Uterus (tissue), 4 donors: ENCODE data around the gene HDLBP. TPM values are rescaled to one million over a fixed set of nuclear protein-coding genes. Genes with fewer than 3 reads are reported as not detected.

Experiments used
- DNase-seq, 2 donors: peaks; one replicate each; pipeline ENCODE4 v3.0.0-alpha.2; 2019 to 2020
- H3K27ac ChIP-seq, 2 donors: fragments of 200-600 bp; sonication (generic); 1 replicate in 1 of 2; 2 replicates in 1 of 2; pipeline ENCODE4 v1.5.1; 2016 to 2018
- H3K27me3 ChIP-seq, 2 donors: fragments of 200-600 bp; sonication (generic); one replicate each; pipeline ENCODE4 v1.5.1; 2018 to 2019; ENCODE audit warnings: control low read depth in 1 of 2
- H3K36me3 ChIP-seq, 2 donors: fragments of 200-600 bp; sonication (generic); one replicate each; pipeline ENCODE4 v1.5.1; 2019; ENCODE audit warnings: control low read depth in 1 of 2
- H3K4me1 ChIP-seq, 2 donors: fragments of 200-600 bp; sonication (generic); one replicate each; pipeline ENCODE4 v1.5.1; 2018 to 2019; ENCODE audit warnings: control low read depth in 1 of 2
- H3K4me3 ChIP-seq, 2 donors: fragments of 200-600 bp; sonication (generic); 1 replicate in 1 of 2; 2 replicates in 1 of 2; pipeline ENCODE4 v1.5.1; 2018 to 2019; ENCODE audit warnings: mild to moderate bottlenecking in 1 of 2
- H3K9me3 ChIP-seq, 2 donors: fragments of 200-600 bp; sonication (generic); one replicate each; pipeline ENCODE4 v1.5.1; 2019; ENCODE audit warnings: control low read depth in 1 of 2
- POLR2A ChIP-seq, 2 donors: fragments of 450-650 bp; IDR thresholded peaks; one replicate each; pipeline ENCODE4 v1.6.1; 2016; ENCODE audit warnings: antibody characterized with exemption in 2 of 2, mild to moderate bottlenecking in 1 of 2, moderate library complexity in 1 of 2
- intact Hi-C: fragments of 100-400 bp; cut with DNase I; formaldehyde crosslinking; loops from one replicate; pipeline ENCODE4 v1.15.1; 2023; ENCODE audit warnings: low total_unique reads
- total RNA-seq, 4 donors: library from RNA; depleted of rRNA in 3 of 4; stranded (reverse); fragments of >200 nt in 3 of 4; gene quantifications; one replicate each; pipeline versions ENCODE4 v1.1.0 to v1.2.4, GENCODE V29; 2014 to 2023
- TF ChIP-seq, protein P1 (sequence below), 4 experiments: fragments of 200-600 bp in 2 of 4; fragments of 450-650 bp in 2 of 4; sonication (generic) in 2 of 4; IDR thresholded peaks; one replicate each; pipeline ENCODE4 v1.5.1; 2016 to 2019; ENCODE audit warnings: antibody characterized with exemption in 4 of 4, mild to moderate bottlenecking in 2 of 4, moderate library complexity in 1 of 4
- donor health status: DM: yes; HTN: yes; CAD: no.

Gene HDLBP
- total RNA-seq, 4 donors from 2014 or later: 226 to 1,465 (median 466) TPM

DNA sequence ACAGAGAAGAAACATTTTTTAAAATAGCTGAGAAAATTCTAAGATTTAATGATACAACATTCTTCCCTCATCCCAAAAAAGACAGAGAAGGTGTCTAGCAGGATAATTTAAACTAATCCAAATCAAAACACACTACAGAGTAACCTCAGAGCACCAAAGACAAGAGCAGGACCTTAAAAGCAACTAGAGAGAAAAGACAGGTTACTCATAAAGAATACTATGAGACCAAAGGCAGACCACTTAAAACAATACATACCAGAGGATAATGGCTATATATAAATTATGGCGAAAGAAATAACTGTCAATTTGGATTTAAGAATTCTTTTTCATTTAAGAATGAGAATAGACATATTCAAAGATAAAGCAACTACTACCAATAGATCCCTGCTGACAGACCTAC lies 40.0 kb downstream of the HDLBP start:
- Histone ChIP-seq H3K36me3 (no peaks in the 10 kb centered on the region), H3K27me3 (no peaks in the 10 kb centered on the region), H3K4me3 (no peak overlapping the region), H3K4me1 (peaks cover 1 to 9% of the 10 kb centered on the region in 2 donors), H3K27ac (no peak overlapping the region), H3K9me3 (no peaks in the 10 kb centered on the region)
- no peak for TF ChIP-seq POLR2A (IDR thresholded peaks at IDR 0.05)
- TF ChIP-seq, protein P1, sequence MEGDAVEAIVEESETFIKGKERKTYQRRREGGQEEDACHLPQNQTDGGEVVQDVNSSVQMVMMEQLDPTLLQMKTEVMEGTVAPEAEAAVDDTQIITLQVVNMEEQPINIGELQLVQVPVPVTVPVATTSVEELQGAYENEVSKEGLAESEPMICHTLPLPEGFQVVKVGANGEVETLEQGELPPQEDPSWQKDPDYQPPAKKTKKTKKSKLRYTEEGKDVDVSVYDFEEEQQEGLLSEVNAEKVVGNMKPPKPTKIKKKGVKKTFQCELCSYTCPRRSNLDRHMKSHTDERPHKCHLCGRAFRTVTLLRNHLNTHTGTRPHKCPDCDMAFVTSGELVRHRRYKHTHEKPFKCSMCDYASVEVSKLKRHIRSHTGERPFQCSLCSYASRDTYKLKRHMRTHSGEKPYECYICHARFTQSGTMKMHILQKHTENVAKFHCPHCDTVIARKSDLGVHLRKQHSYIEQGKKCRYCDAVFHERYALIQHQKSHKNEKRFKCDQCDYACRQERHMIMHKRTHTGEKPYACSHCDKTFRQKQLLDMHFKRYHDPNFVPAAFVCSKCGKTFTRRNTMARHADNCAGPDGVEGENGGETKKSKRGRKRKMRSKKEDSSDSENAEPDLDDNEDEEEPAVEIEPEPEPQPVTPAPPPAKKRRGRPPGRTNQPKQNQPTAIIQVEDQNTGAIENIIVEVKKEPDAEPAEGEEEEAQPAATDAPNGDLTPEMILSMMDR (IDR thresholded peaks at IDR 0.05): no peak
- intact Hi-C loops: no loop called here
- DNase-seq: no peak

DNA sequence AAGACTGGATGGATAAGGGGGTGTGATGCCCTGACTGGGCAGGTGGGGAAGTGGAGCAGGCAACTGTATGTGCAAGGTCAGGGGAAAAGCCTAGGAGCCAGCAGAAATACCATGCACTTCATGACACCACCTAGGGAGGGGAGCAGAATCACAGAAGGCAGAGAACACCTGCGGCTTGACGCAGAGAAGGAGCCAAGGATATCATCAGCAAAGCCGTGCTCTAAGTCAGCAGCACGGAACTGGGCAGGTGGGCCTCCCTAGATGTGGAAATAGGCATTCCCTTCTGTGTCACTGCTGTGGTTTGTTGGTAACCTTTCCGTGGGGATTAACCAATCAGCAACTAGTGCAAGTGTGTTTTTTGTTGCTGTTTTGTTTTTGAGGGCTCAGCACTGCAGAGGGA lies 41.3 kb downstream of the HDLBP start:
- TF ChIP-seq, protein P1 (IDR thresholded peaks at IDR 0.05): no peak
- no peak for TF ChIP-seq POLR2A (IDR thresholded peaks at IDR 0.05)
- DNase-seq: no peak
- intact Hi-C loops: loop anchor here (5.0 kb wide), 1 partner anchor 83 kb away; the partner anchor contains the start of gene FARP2

DNA sequence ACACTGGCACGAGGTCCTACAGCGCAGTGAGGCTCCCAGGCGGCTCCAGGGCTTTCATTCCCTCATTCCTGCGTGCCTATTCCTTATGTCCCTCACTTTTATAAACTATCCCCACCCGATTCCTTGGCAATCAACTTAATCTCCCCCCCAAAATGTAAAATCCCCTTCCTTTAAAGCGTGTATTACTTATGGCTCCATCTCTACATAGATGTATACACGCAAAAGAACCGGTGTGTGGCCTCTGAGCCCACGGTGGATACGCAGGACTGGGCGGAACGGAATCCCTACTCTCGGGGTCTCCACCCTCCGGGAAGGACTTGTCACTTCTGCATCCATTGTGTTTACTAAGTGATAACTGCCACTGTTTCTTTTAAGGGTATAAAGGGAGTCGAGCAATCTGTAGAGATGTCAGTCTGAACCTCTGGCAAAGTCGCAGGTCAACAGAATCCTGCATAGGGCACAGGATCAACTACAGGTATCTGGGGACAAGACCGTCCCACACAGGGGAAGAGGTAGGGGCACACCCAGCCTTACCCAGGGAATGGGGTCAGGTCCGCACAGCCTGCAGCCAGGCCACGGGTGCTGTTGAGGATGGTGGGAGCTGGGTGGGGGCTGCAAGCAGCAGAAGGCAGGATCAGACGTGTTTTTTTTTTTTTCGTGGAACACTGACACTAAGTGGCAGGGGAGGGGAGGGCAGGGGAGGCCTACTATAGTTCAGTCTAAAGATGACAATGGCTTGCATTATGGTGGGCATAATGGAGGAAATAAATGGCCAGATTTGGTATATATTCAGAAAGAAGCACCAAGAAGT lies 42.1 kb downstream of the HDLBP start:
- no peaks in the 10 kb centered on the region for H3K27me3 ChIP-seq
- peak overlapping the region; percentile 58 to 100 for H3K4me3 ChIP-seq
- DNase-seq: no peak
- intact Hi-C loops: loop anchor here (5.0 kb wide), 1 partner anchor 84 kb away; the partner anchor contains the start of gene FARP2
- H3K9me3 ChIP-seq: no peaks in the 10 kb centered on the region
- no peaks in the 10 kb centered on the region for H3K36me3 ChIP-seq
- H3K4me1 ChIP-seq: peaks cover 4 to 12% of the 10 kb centered on the region in 2 donors
- no peak for TF ChIP-seq POLR2A (IDR thresholded peaks at IDR 0.05)
- TF ChIP-seq, protein P1 (IDR thresholded peaks at IDR 0.05): no peak
- peak overlapping the region; percentile 95 to 97 for H3K27ac ChIP-seq

More for the DNA sequence above, 41.3 kb downstream of the HDLBP start:
- Histone ChIP-seq H3K27me3 (no peaks in the 10 kb centered on the region), H3K36me3 (no peaks in the 10 kb centered on the region), H3K4me1 (peaks cover 4 to 12% of the 10 kb centered on the region in 2 donors), H3K9me3 (no peaks in the 10 kb centered on the region), H3K4me3 (no peak overlapping the region), H3K27ac (no peak overlapping the region)

DNA sequence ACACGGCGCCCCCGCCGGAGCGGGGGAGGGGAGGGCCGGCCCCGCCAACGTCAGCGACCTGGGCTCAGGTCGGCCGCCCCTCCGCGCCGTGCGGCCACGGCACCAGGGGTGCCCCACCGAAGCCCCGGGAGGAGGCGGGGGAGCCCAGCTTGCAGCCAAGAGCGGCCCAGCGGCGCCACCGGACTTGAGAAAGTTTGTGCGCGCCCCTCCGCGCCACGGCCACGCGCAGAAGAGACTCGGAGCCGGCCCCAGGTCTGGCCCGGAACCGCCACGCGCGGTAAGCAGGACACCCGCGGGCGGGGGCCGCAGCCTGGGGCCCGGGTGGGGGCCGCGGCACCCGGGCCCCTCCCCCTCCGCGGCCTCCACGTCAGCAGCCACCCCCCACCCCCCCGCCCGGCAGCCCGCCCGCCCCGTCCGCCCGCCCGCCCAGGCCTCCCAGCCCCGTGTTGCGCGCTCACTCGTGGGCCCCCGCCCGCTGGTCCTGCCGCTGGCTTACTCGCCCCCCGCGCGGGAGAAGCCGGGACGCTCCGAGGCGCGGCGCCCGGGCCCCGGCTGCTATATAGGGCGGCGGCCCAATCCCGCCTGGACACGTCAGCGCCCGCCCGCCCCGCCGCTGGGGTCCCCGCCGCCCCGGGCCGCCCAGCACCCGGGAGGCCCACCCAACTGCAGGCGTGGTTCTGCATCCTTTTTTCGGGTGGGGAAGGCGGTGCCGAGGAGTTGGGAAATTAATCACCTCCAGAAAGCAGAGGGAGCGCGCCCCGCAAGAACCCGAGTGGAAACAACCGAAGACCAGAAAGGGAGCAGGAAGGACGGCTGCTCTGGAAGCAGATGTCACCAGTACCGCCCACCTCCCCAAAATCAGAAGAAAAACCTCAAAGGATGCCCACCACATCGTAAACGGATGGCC lies 42.9 kb downstream of the HDLBP start:
- no peaks in the 10 kb centered on the region for H3K36me3 ChIP-seq
- peak; percentile 78 to 84 for DNase-seq
- peaks cover 4 to 12% of the 10 kb centered on the region in 2 donors for H3K4me1 ChIP-seq
- no peaks in the 10 kb centered on the region for H3K9me3 ChIP-seq
- TF ChIP-seq, protein P1 (IDR thresholded peaks at IDR 0.05): peak in 2 of 4 experiments; percentile 7 to 11
- peak; percentile 40 to 41 for TF ChIP-seq POLR2A (IDR thresholded peaks at IDR 0.05)
- peak overlapping the region; percentile 58 to 100 for H3K4me3 ChIP-seq
- intact Hi-C loops: loop anchor here (5.0 kb wide), 1 partner anchor 85 kb away; the partner anchor contains the start of gene FARP2
- H3K27ac ChIP-seq: peak overlapping the region; percentile 95 to 97
- H3K27me3 ChIP-seq: no peaks in the 10 kb centered on the region
